Kidney epithelial cell (primary cell): Measurements from ENCODE around the gene EDDM3A. TPM values are rescaled to one million over a fixed set of nuclear protein-coding genes. Genes with fewer than 3 reads are reported as not detected.

ENCODE experiments used
- DNase-seq: peaks from one replicate; pipeline ENCODE4 v3.0.0-alpha.2; 2010; ENCODE audit warnings: low read depth
- H3K27me3 ChIP-seq: 2 replicates; pipeline ENCODE4 v1.6.0; 2011; ENCODE audit warnings: low read length; ENCODE audit not compliant: control insufficient read depth, insufficient read depth
- H3K36me3 ChIP-seq: 2 replicates; pipeline ENCODE4 v1.5.1; 2011; ENCODE audit warnings: low read length; ENCODE audit not compliant: control insufficient read depth, insufficient read depth
- H3K4me3 ChIP-seq: 2 replicates; pipeline ENCODE4 v1.5.1; 2011; ENCODE audit warnings: low read depth, mild to moderate bottlenecking, control low read depth, low read length
- total RNA-seq: library from RNA; depleted of rRNA; stranded (reverse); fragments of >200 nt; gene quantifications from 2 replicates; pipeline ENCODE4 v1.2.3, GENCODE V29; 2015
- TF ChIP-seq, protein P1 (sequence below): IDR thresholded peaks from 2 replicates; pipeline ENCODE4 v1.5.1; 2011; ENCODE audit warnings: mild to moderate bottlenecking, moderate library complexity, low read length, control low read depth, inconsistent platforms; ENCODE audit not compliant: insufficient read depth, poor library complexity, severe bottlenecking

EDDM3A gene
- total RNA-seq, 1 donor from 2014 or later: not detected

DNA sequence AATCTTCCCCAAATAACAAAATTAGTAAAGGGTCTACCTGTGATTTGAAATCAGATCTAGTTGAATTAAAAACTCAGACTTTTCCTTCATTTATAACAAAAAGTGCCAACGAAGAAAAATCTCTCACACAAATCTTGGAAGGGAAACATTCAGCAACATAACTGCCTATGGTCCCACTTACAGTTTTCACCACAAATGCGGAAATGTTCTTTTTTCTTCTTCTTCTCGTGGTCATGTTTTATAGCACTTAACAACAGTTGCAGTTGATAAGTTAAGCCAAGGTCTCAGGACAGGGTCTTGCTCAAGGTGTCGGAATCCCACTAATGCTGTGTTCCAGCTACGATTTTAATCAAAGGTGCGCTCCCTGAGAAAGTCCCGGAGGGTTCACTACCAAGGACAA is 45.5 kb downstream of the EDDM3A start:
- Histone ChIP-seq H3K36me3 (no peaks in the 10 kb centered on the region), H3K4me3 (no peak overlapping the region), H3K27me3 (no peaks in the 10 kb centered on the region)
- TF ChIP-seq, protein P1, sequence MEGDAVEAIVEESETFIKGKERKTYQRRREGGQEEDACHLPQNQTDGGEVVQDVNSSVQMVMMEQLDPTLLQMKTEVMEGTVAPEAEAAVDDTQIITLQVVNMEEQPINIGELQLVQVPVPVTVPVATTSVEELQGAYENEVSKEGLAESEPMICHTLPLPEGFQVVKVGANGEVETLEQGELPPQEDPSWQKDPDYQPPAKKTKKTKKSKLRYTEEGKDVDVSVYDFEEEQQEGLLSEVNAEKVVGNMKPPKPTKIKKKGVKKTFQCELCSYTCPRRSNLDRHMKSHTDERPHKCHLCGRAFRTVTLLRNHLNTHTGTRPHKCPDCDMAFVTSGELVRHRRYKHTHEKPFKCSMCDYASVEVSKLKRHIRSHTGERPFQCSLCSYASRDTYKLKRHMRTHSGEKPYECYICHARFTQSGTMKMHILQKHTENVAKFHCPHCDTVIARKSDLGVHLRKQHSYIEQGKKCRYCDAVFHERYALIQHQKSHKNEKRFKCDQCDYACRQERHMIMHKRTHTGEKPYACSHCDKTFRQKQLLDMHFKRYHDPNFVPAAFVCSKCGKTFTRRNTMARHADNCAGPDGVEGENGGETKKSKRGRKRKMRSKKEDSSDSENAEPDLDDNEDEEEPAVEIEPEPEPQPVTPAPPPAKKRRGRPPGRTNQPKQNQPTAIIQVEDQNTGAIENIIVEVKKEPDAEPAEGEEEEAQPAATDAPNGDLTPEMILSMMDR: no peak
- no peak for DNase-seq

DNA sequence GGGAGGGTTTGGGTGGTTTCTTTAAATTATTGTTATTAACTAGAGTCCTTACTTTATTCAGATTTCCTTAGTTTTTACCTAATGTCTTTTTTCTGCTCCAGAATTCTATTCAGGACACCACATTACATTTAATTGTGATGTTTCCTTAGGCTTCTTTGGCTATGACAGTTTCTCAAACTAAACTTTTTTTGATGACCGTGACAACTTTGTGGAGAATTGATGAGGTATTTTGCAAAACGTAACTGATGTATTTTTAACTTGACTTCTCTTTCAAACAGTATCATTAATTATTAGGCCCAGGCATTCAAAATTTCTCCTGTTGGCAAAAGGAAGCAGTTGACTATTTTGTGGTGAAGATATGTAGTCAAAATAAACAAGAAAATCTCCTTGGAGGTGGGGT is 45.9 kb downstream of the EDDM3A start:
- no peaks in the 10 kb centered on the region for H3K27me3 ChIP-seq
- TF ChIP-seq, protein P1: no peak
- H3K4me3 ChIP-seq: no peak overlapping the region
- DNase-seq: no peak
- H3K36me3 ChIP-seq: no peaks in the 10 kb centered on the region

DNA sequence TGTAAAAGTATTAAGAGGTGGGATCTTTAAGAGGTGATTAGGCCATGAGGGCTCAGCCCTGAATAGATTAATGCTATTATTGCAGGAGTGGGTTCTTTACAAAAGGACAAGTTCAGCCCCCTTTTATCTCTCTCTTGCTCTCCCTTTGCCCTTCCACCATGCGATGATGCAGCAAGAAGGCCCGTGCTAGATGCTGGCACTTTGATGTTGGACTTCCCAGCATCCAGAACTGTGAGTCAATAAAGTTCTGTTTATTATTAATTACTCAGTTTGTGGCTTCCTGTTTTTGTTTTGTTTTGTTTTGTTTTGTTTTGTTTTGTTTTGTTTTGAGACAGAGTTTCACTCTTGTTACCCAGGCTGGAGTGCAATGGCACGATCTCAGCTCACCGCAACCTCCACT is 46.9 kb downstream of the EDDM3A start:
- H3K36me3 ChIP-seq: no peaks in the 10 kb centered on the region
- TF ChIP-seq, protein P1: no peak
- H3K4me3 ChIP-seq: no peak overlapping the region
- no peaks in the 10 kb centered on the region for H3K27me3 ChIP-seq
- DNase-seq: no peak

DNA sequence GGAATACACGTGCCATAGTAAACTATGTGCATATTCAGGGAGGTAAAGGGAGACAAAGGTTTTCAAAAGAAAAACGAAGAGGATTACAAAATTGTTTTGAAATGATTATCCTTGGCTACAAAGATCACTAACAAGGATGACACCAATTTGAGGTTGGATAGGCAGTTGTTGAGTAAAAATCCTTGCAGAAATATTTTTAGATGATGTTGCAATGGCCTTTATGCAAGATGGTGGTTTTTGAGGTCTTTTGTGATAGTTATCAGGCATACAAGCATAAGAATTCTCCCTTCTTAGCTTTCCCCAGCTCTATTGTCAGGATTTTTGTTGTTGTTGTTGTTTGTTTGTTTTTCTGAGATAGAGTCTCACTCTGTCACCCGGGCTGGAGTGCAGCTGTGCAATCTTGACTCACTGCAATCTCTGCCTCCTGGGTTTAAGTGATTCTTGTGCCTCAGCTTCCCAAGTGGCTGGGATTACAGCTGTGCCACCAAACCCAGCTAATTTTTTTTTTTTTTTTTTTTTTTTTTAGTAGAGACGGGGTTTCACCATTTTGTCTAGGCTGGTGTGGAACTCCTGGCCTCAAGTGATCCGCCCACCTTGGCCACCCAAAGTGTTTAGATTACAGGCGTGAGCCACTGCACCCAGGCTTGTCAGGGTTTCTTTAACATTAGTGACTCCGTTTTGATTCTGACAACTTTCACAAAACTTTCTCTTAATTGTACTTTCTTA is 49.1 kb downstream of the EDDM3A start:
- TF ChIP-seq, protein P1: no peak

DNA sequence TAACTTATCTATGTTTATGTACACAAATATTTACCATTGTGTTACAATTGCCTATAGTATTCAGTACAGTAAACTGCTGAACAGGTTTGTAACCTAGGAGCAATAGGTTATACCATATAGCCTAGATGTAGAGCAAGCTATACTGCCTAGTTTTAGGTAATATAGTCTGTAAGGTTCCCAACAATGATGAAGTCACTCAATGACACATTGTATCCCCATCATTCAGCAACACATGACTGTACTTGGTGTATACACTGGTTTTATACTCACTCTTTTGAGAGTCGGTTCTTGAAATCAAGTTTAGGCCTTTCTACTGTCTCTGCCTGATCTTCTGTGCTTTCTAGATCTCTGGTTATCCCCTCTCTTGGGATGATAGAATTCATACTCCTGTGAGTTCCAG is 51.5 kb downstream of the EDDM3A start:
- Histone ChIP-seq H3K4me3 (no peak overlapping the region), H3K27me3 (no peaks in the 10 kb centered on the region), H3K36me3 (no peaks in the 10 kb centered on the region)
- TF ChIP-seq, protein P1: no peak
- no peak for DNase-seq

More for the DNA sequence above, 49.1 kb downstream of the EDDM3A start:
- no peaks in the 10 kb centered on the region for H3K27me3 ChIP-seq
- no peak for DNase-seq
- H3K4me3 ChIP-seq: no peak overlapping the region
- H3K36me3 ChIP-seq: no peaks in the 10 kb centered on the region

Other genes starting within 250 kb of the EDDM3A start
- not detected in 2 replicates for gene RNASE10, start 240.3 kb upstream of the EDDM3A start, total RNA-seq
- not detected in 2 replicates for gene RNASE9, start 184.8 kb upstream of the EDDM3A start, total RNA-seq
- not detected in 2 replicates for gene RNASE11, start 157.9 kb upstream of the EDDM3A start, total RNA-seq
- not detected in 2 replicates for gene RNASE12, start 154.5 kb upstream of the EDDM3A start, total RNA-seq
- gene OR6S1, start 104.2 kb upstream of the EDDM3A start, total RNA-seq: not detected in 2 replicates
- 4.2 and 5.6 TPM in 2 replicates for gene RNASE4, start 61.3 kb upstream of the EDDM3A start, total RNA-seq
- 0.14 and 1.1 TPM in 2 replicates for gene ANG, start 57.1 kb upstream of the EDDM3A start, total RNA-seq
- gene EDDM3B, start 22.5 kb downstream of the EDDM3A start, total RNA-seq: not detected in 2 replicates
- not detected in 2 replicates for gene RNASE6, start 35.4 kb downstream of the EDDM3A start, total RNA-seq
- not detected in 2 replicates for gene RNASE1, start 57.0 kb downstream of the EDDM3A start, total RNA-seq
- not detected in 2 replicates for gene RNASE3, start 145.5 kb downstream of the EDDM3A start, total RNA-seq
- gene RNASE2, start 209.6 kb downstream of the EDDM3A start, total RNA-seq: not detected in 2 replicates
- 83.2 and 93.0 TPM in 2 replicates for gene METTL17, start 244.1 kb downstream of the EDDM3A start, total RNA-seq